Measurements from ENCODE around the gene PCDHA1. TPM values are rescaled to one million over a fixed set of nuclear protein-coding genes. Genes with fewer than 3 reads are reported as not detected.

PCDHA1 gene
- total and polyA plus RNA-seq, 2 donors (not counting 3 experiments of a cell fraction or from before 2014, with no cell fraction given), result 0.04 TPM; not detected in 1

- H3K4me3 ChIP-seq (replicated peaks in 1 of 3; ENCODE audit: insufficient read depth in 1 of 3, low read depth in 1 of 3, low read length in 3 of 3), result no peak overlapping the region
- dilution Hi-C loops (cut with MboI; ENCODE audit: extremely low pct_ligation_motif_present, low sequenced_read_pairs), result no loop called here
- H2AFZ ChIP-seq (ENCODE audit: low read depth, low read length), result no peak overlapping the region
- H3K4me1 ChIP-seq (ENCODE audit: control insufficient read depth, extremely low read depth, insufficient read depth, low read length), result peaks cover 4% of the 10 kb centered on the region
- H3K9me3 ChIP-seq (replicated peaks; ENCODE audit: control insufficient read depth, insufficient read depth, low read length), result no peaks in the 10 kb centered on the region
- no peaks in the 10 kb centered on the region for H4K20me1 ChIP-seq (replicated peaks; ENCODE audit: control insufficient read depth, extremely low read depth, insufficient read depth, low read length)
- H3K36me3 ChIP-seq (ENCODE audit: control insufficient read depth in 2 of 2, extremely low read depth in 1 of 2, insufficient read depth in 2 of 2, low read length in 2 of 2), result no peaks in the 10 kb centered on the region
- no peak for FAIRE-seq
- ChIA-PET POLR2A (no interaction called here), CTCF (no interaction called here)
- no peaks in the 10 kb centered on the region for H3K9me1 ChIP-seq (replicated peaks; ENCODE audit: control insufficient read depth, extremely low read depth, insufficient read depth, low read length)
- no peak overlapping the region for H3K9ac ChIP-seq (replicated peaks; ENCODE audit: extremely low read depth, insufficient read depth, low read length)
- intact Hi-C loops (cut with micrococcal nuclease), result no loop called here
- no peak for DNase-seq (ENCODE audit: low read depth, low spot score)
- TF ChIP-seq EZH2 (IDR thresholded peaks at IDR 0.05; ENCODE audit: borderline replicate concordance, low read depth, low read length, severe bottlenecking) (no peak), GATA2 (IDR thresholded peaks at IDR 0.05; ENCODE audit: insufficient read depth, insufficient read length, low read depth, low read length) (no peak), JUN (IDR thresholded peaks at IDR 0.05; ENCODE audit: borderline replicate concordance, insufficient read depth, insufficient read length, low read depth) (no peak), POLR2AphosphoS5 (IDR thresholded peaks at IDR 0.05; ENCODE audit: insufficient read depth, low read depth, low read length) (no peak), POLR2A (IDR thresholded peaks at IDR 0.05; ENCODE audit: low read depth, low read length) (no peak), MAX (IDR thresholded peaks at IDR 0.05; ENCODE audit: insufficient read depth, insufficient read length) (no peak), CTCF (IDR thresholded peaks at IDR 0.05; ENCODE audit: extremely low read depth in 1 of 2, insufficient read depth in 1 of 2, low read depth in 1 of 2, low read length in 2 of 2) (no peak)
- no peaks in the 10 kb centered on the region for H3K79me2 ChIP-seq (ENCODE audit: control insufficient read depth, insufficient read depth, low read length)
- H3K4me2 ChIP-seq (ENCODE audit: insufficient read depth, low read length), result no peak overlapping the region
- BruUV-seq (replicated peaks), result no TSS peak
- H3K27me3 ChIP-seq (ENCODE audit: control insufficient read depth in 2 of 2, insufficient read depth in 2 of 2, low read length in 2 of 2), result peaks cover 10 to 22% of the 10 kb centered on the region in 2 experiments
- H3K27ac ChIP-seq (ENCODE audit: insufficient read depth, low read depth, low read length), result no peak overlapping the region
Measured at GRCh38 chr5:140962190-140962589, 176.2 kb downstream of the PCDHA1 start.
